Heart left ventricle (tissue), 16 donors: ENCODE data around the gene CARS2. TPM values are rescaled to one million over a fixed set of nuclear protein-coding genes. Genes with fewer than 3 reads are reported as not detected.
"Not testable (repeated sequence)": the region's sequence is repeated elsewhere in the genome, so short reads cannot be mapped to it uniquely, and the experiment has no call there.

Source experiments
- ATAC-seq, 4 donors: fragments of 200-7000 bp; cut with Tn5 transposase; one replicate each; pipeline ENCODE4 v1.9.1; 2020 to 2022; ENCODE audit warnings: moderate library complexity in 4 of 4, mild to moderate bottlenecking in 3 of 4, moderate number of reproducible peaks in 1 of 4
- DNase-seq, 5 donors: peaks; one replicate each; pipeline ENCODE4 v3.0.0-alpha.2; 2020
- H3K27ac ChIP-seq, 12 donors: fragments of 200-600 bp; sonication (generic) in 4 of 12; one replicate each; pipeline versions ENCODE4 v1.5.0 to v1.8.0; 2016 to 2022; ENCODE audit warnings: mild to moderate bottlenecking in 2 of 12
- H3K27me3 ChIP-seq, 9 donors: fragments of 200-600 bp; sonication (generic) in 2 of 9; one replicate each; pipeline versions ENCODE4 v1.5.1 to v1.8.0; 2016 to 2022; ENCODE audit warnings: mild to moderate bottlenecking in 3 of 9
- H3K36me3 ChIP-seq, 9 donors: fragments of 200-600 bp; sonication (generic) in 2 of 9; one replicate each; pipeline versions ENCODE4 v1.5.0 to v1.8.0; 2018 to 2022; ENCODE audit warnings: mild to moderate bottlenecking in 2 of 9
- H3K4me1 ChIP-seq, 12 donors: fragments of 200-600 bp; sonication (generic) in 4 of 12; one replicate each; pipeline versions ENCODE4 v1.5.0 to v1.8.0; 2016 to 2022; ENCODE audit warnings: mild to moderate bottlenecking in 3 of 12
- H3K4me3 ChIP-seq, 12 donors: fragments of 200-600 bp; sonication (generic) in 4 of 12; one replicate each; pipeline versions ENCODE4 v1.5.0 to v1.8.0; 2017 to 2022; ENCODE audit warnings: mild to moderate bottlenecking in 9 of 12, moderate library complexity in 4 of 12
- H3K9me3 ChIP-seq, 12 donors: fragments of 200-600 bp; sonication (generic) in 4 of 12; one replicate each; pipeline versions ENCODE4 v1.5.0 to v1.8.0; 2016 to 2022; ENCODE audit warnings: mild to moderate bottlenecking in 1 of 12
- CTCF ChIP-seq, 12 donors: fragments of 200-600 bp; sonication (generic) in 4 of 12; IDR thresholded peaks; one replicate each; pipeline versions ENCODE4 v1.5.0 to v1.8.0; 2018 to 2022; ENCODE audit warnings: antibody characterized with exemption in 12 of 12, mild to moderate bottlenecking in 5 of 12
- POLR2A ChIP-seq, 2 donors: fragments of 450-650 bp; IDR thresholded peaks; one replicate each; pipeline ENCODE4 v1.6.1; 2017; ENCODE audit warnings: antibody characterized with exemption in 2 of 2, mild to moderate bottlenecking in 2 of 2, moderate library complexity in 2 of 2
- WGBS, 4 donors: extraction: QIAGEN DNeasy Blood & Tissue Kit in 2 of 4; methylation state at CpG; one replicate each; pipeline versions ENCODE4 v1.1.5 to v1.1.7; 2013 to 2018; 5-methylcytosine and 5-hydroxymethylcytosine counted together
- intact Hi-C, 10 donors: fragments of 100-400 bp; cut with DNase I; formaldehyde crosslinking; loops; one replicate each; pipeline versions ENCODE4 v1.11.1 to v1.14.2; 2022
- polyA plus RNA-seq, 2 donors: library from polyadenylated mRNA; stranded (reverse); fragments of 200-250 nt; gene quantifications; one replicate each; pipeline ENCODE4 v1.2.3, GENCODE V29; 2013
- total RNA-seq, 9 donors: library from RNA; depleted of rRNA in 2 of 9; stranded (reverse); fragments of >200 nt in 2 of 9; fragmentation: NEBNext Ultra II Directional in 3 of 9; extraction: Animal tissue kit (Norgen Biotek cat#: 25700) in 3 of 9; gene quantifications; one replicate each; pipeline versions ENCODE4 v1.1.0 to v1.2.4, GENCODE V29; 2016 to 2023
- donor health status: ischemic (EF 13 %, LVEDD 7.1; RV severe dilation, severe dysfunction).
- donor health status: healthy with polysubstance abuse.
- donor health status: DM: no; HTN: yes; CAD: no.
- donor health status: DM: no; HTN: no; CAD: no.
- donor health status: ischemic (EF 25% LVEDD 6.9; RV normal size, moderate dysfunction).
- donor health status: ischemic (EF 25% LVEDD 5.7; RV mildly dilated, moderate dysfunction).
- donor health status: healthy.
- donor health status: DM: yes; HTN: yes; CAD: no.
- donor health status: ischemic (EF 35%, LVEDD 5.7; RV mildly dilated, moderate dysfunction).
- donor health status: nonischemic (EF 11% LVEDD 7.7; RV severe dilation, severe dysfunction).
- donor health status: DM: yes; HTN: yes; CAD: no.
- donor health status: PGD.
- donor health status: ischemic (EF 29% LVEDD 5.4; RV normal size, mild dysfunction).
- donor health status: nonischemic (EF 23%, LVEDD 6.1; RV moderate dilation, normal function).

CARS2 gene
- total and polyA plus RNA-seq, 11 donors = 35.4 to 78.5 (median 44.3) TPM

- Histone ChIP-seq H3K36me3 (peaks cover 0 to 86% (median 70%) of the 10 kb centered on the region in 9 donors), H3K27me3 (no peaks in the 10 kb centered on the region), H3K27ac (no peak overlapping the region), H3K9me3 (no peaks in the 10 kb centered on the region), H3K4me1 (peaks cover 0 to 7% (median 0%) of the 10 kb centered on the region in 12 donors), H3K4me3 (no peak overlapping the region)
- intact Hi-C loops = loop anchor here in 2 of 10 donors (5.0 to 10.0 kb wide), 2 partner anchors 134 to 136 kb away; no protein-coding TSS in a partner anchor
- TF ChIP-seq POLR2A (IDR thresholded peaks at IDR 0.05) = no peak
- TF ChIP-seq CTCF (IDR thresholded peaks at IDR 0.05) = peak in 10 of 12 donors; percentile 8 to 41 (median 26)
- DNase-seq (no peak), ATAC-seq (peak in 1 of 4 donors; percentile 35)
- 79 to 91% (median 85%) methylated on average over 7 of the region's 7 CpGs for WGBS, 4 donors
These were observed 25.1 kb downstream of the CARS2 start for GRCh38 chr13:110680852-110681251.

GRCh38 chr13:110677731-110678545, 28.0 kb downstream of the CARS2 start:
- no peak for DNase-seq
- WGBS, 4 donors = 86 to 93% (median 90%) methylated on average over 19 to 28 of the region's 28 CpGs
- TF ChIP-seq POLR2A (IDR thresholded peaks at IDR 0.05) (no peak), CTCF (IDR thresholded peaks at IDR 0.05) (no peak)
- Histone ChIP-seq H3K4me3 (no peak overlapping the region), H3K4me1 (peaks cover 0 to 8% (median 0%) of the 10 kb centered on the region in 12 donors), H3K9me3 (peaks cover 0 to 7% (median 0%) of the 10 kb centered on the region in 12 donors), H3K36me3 (peaks cover 0 to 61% (median 53%) of the 10 kb centered on the region in 9 donors), H3K27me3 (no peaks in the 10 kb centered on the region), H3K27ac (no peak overlapping the region)
- intact Hi-C loops = no loop called here
- no peak for ATAC-seq

GRCh38 chr13:110676595-110677587, 29.0 kb downstream of the CARS2 start:
- ATAC-seq (peak in 3 of 4 donors; percentile 52 to 76 (median 56)), DNase-seq (peak in 1 of 5 donors; percentile 29)
- Histone ChIP-seq H3K27me3 (no peaks in the 10 kb centered on the region), H3K4me3 (no peak overlapping the region), H3K9me3 (peaks cover 0 to 7% (median 0%) of the 10 kb centered on the region in 12 donors), H3K36me3 (peaks cover 0 to 51% (median 42%) of the 10 kb centered on the region in 9 donors), H3K4me1 (peaks cover 0 to 8% (median 0%) of the 10 kb centered on the region in 12 donors), H3K27ac (peak overlapping the region in 1 of 12 donors; percentile 62)
- TF ChIP-seq POLR2A (IDR thresholded peaks at IDR 0.05) (no peak), CTCF (IDR thresholded peaks at IDR 0.05) (no peak)
- intact Hi-C loops = no loop called here
- 86 to 94% (median 92%) methylated on average over 14 to 28 of the region's 28 CpGs for WGBS, 4 donors

- ATAC-seq, H3K27ac ChIP-seq, DNase-seq, intact Hi-C loops, H3K27me3 ChIP-seq, H3K4me3 ChIP-seq: not testable (repeated sequence)
- H3K9me3 ChIP-seq = peaks cover 0 to 18% (median 0%) of the 10 kb centered on the region in 12 donors
- WGBS, 4 donors = 95 to 100% (median 98%) methylated on average over 11 of the region's 11 CpGs
- peaks cover 0 to 57% (median 45%) of the 10 kb centered on the region in 9 donors for H3K36me3 ChIP-seq
- peaks cover 0 to 14% (median 0%) of the 10 kb centered on the region in 12 donors for H3K4me1 ChIP-seq
These were observed 36.1 kb downstream of the CARS2 start for GRCh38 chr13:110669814-110670213.
